GM10266 (cell line): ENCODE measurements around the gene SMAD2.

ENCODE experiments used
- DNase-seq: peaks from one replicate; pipeline ENCODE4 v3.0.0; 2012; ENCODE audit errors: extremely low spot score
- CTCF ChIP-seq: IDR thresholded peaks from 2 replicates; pipeline ENCODE4 v1.5.1; 2012; ENCODE audit warnings: mild to moderate bottlenecking, low read depth; ENCODE audit not compliant: control insufficient read depth, insufficient read depth; ENCODE audit errors: missing control alignments

Gene SMAD2

GRCh38 chr18:47932190-47932589 is 1.7 kb upstream of the SMAD2 start:
- DNase-seq, result no peak

GRCh38 chr18:47931718-47932103 is 1.3 kb upstream of the SMAD2 start:
- TF ChIP-seq CTCF, result peak; percentile 43
- DNase-seq, result peak; percentile 14

More at GRCh38 chr18:47932190-47932589, 1.7 kb upstream of the SMAD2 start:
- no peak for TF ChIP-seq CTCF

- peak; percentile 97 for DNase-seq
- no peak for TF ChIP-seq CTCF
Observed at GRCh38 chr18:47930931-47931717, 665 bp upstream of the SMAD2 start.

- no peak for TF ChIP-seq CTCF
Observed at GRCh38 chr18:47929681-47930198, 719 bp downstream of the SMAD2 start.

GRCh38 chr18:47928466-47928865 is 2.0 kb downstream of the SMAD2 start:
- no peak for TF ChIP-seq CTCF
- no peak for DNase-seq

More at GRCh38 chr18:47929681-47930198, 719 bp downstream of the SMAD2 start:
- DNase-seq, result no peak

GRCh38 chr18:47926101-47926850 is 4.2 kb downstream of the SMAD2 start:
- DNase-seq, result no peak
- no peak for TF ChIP-seq CTCF
